H1 (cell line): ENCODE data around the gene INKA2.

Experiments used
- CTCF ChIP-seq, 3 experiments: IDR thresholded peaks; 1 replicate in 2 of 3; 2 replicates in 1 of 3; pipeline versions ENCODE4 v1.5.1 to v1.6.1; 2011; ENCODE audit warnings: low read length in 3 of 3, mild to moderate bottlenecking in 3 of 3, inconsistent platforms in 2 of 3, low read depth in 1 of 3, moderate library complexity in 1 of 3; ENCODE audit not compliant: insufficient read depth in 1 of 3; ENCODE audit errors: control extremely low read depth in 1 of 3
- KDM1A ChIP-seq: fragments of 200-600, 300-600 bp; sonication (generic); IDR thresholded peaks from 2 replicates; pipeline ENCODE4 v1.7.1; 2016; ENCODE audit warnings: mild to moderate bottlenecking, low read length, borderline replicate concordance
- POLR2A ChIP-seq, 2 experiments: IDR thresholded peaks; 1 replicate in 1 of 2; 2 replicates in 1 of 2; pipeline ENCODE4 v1.6.1; 2011; ENCODE audit warnings: low read depth in 2 of 2, low read length in 2 of 2, mild to moderate bottlenecking in 2 of 2; ENCODE audit errors: control extremely low read depth in 1 of 2
- POLR2AphosphoS5 ChIP-seq: IDR thresholded peaks from 2 replicates; pipeline ENCODE4 v1.6.1; 2011; ENCODE audit warnings: low read depth, low read length

- TF ChIP-seq CTCF (IDR thresholded peaks at IDR 0.05; ENCODE audit: control extremely low read depth in 1 of 3, insufficient read depth in 1 of 3, low read depth in 1 of 3, low read length in 3 of 3) = no peak
- TF ChIP-seq POLR2AphosphoS5 = no peak
- no peak for TF ChIP-seq KDM1A
- TF ChIP-seq POLR2A (IDR thresholded peaks at IDR 0.05; ENCODE audit: control extremely low read depth in 1 of 2, low read depth in 2 of 2, low read length in 2 of 2) = no peak
Measured at GRCh38 chr1:111729271-111729921, 9.8 kb downstream of the INKA2 start.
